GM19193 (cell line): ENCODE data around the gene C14orf93.
A peak's percentile ranks its signal among the peaks of the same experiment; 100 is the strongest.

Source experiments
- POLR2A ChIP-seq: IDR thresholded peaks from 4 replicates; pipeline ENCODE4 v1.6.1; 2011; ENCODE audit not compliant: insufficient read depth, insufficient read length; ENCODE audit errors: extremely low read depth

The C14orf93 gene

DNA sequence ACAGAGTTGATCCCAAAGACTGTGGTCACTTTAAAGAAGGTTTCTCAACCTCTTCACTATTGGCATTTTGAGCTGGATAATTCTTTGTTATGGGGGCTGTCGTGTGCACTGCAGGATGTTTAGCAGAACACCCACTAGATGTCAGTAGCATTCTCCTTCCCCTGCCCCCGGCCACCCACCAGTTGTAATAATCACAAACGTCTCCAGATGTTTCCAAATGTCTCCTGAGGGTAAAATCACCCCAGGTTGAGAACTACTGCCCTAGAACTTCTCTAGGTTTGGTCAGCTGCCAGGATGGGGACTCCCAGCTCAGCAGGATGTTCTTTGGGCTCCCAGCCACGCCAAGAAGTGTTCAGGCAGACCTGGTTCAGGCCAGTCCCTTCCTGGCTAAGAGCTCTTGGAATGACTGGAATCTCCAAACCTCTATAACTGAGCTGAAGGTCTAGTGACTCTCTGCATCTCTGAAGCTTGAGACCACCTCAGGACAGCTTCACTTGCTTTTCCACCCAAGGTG, 15.1 kb downstream of the C14orf93 start:
- TF ChIP-seq POLR2A = no peak

DNA sequence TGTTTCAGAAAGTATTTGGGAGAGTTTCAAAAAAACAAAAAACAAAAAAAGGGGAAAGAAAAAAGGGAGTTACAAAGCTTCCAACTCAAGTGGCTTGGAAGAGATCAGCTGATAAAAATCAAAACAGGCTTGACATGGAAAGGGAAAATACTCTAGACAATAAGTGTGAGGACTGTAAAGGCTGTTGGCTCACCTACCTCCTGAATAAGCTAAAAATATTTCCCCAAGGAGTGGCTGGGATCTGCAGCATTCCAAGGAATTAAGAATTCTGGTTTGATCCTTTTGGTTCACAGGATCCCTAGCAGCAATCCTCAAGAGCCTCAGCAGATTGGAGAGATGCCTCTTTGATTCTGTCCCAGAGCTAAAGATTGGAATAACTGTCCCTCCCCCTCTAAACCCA, 16.4 kb downstream of the C14orf93 start:
- TF ChIP-seq POLR2A = no peak

DNA sequence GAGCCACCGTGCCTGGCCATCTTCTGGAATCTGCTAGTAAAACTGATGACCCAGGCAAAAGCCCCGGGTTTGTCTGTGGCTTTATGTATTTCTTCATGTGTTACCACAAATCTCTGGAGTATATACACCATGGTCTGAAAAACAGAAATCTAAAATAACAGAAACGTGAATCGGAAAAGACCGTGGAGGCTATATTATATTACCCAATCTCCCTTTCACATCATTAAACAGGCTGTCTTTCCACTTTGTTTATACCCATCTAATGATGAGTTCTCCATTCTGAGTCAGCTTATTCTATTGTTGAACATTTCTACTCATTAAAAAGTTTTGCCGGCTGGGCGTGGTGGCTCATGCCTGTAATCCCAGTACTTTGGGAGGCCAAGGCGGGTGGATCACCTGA, 18.1 kb downstream of the C14orf93 start:
- no peak for TF ChIP-seq POLR2A

DNA sequence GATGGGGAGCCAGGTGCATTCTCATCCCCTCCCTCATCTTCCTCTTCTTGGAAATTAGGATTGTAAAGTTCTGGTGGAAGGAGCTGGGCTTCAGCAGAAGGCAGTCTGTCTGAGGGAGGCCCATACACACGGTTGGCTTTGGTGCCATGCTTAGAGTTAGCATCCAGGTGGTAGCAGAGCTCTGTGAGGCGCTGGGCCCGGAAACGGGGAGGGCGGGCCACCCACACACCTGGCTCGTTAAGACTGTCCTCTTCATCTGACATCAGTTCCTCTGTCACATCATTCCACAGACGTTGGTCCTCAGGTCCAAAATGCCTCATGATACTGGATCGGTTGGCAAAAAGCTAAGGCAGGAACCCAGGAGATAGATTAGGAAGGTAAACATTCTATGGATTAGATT, 22.7 kb downstream of the C14orf93 start:
- TF ChIP-seq POLR2A = no peak

DNA sequence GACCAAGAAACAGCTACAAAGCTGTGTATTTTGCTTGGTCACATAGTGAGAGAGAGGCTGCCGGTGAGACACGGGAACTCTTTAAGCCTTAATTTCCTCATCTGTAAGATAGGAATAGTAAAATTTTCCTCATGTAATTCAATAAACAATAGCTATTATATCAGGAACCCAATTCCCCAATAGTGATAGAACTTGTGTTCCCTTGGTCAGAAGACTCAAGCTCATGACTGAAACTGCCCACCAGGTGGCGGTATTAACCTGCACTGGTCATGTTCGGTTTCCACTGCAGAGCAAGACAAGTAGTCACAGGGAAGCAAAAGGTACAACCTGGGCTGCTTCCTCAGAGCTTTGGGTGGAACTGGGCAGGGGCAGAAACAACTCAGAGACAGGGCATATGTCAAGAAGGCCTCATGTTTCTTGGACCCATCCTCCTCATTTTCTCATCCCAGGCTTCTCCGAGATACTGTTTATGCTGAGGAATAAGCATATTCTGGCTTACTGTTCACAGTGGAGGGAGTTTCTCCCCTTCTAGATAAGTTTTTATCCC, 23.4 kb downstream of the C14orf93 start:
- no peak for TF ChIP-seq POLR2A

DNA sequence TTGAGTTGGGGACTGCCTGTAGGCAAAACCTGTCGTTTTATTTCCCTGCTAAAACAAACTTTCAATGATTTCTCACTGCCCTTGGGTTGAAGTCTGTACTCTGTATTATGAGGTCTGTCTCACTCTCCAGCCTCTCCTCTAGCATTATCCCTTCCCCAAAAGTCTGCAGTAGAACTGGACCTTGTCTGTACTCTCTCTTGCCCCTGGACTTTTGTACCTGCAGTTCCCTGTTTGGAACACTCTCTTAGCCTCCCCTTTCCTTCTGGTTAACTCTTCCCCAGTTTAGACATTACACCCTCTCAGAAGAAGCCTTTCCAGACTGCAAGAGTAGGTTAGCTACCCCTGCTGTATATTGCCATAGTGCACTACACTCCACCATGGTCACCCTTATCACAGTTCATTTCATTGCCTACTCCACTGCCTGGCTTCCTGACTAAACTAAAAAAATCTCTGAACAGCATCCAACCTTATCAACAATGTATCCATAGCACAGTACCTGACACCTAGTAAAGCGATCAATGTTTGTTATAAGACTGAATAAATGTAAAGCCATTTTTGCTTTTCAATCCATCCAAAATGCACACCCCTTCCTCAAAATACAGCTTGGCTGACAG, 23.9 kb downstream of the C14orf93 start:
- no peak for TF ChIP-seq POLR2A

DNA sequence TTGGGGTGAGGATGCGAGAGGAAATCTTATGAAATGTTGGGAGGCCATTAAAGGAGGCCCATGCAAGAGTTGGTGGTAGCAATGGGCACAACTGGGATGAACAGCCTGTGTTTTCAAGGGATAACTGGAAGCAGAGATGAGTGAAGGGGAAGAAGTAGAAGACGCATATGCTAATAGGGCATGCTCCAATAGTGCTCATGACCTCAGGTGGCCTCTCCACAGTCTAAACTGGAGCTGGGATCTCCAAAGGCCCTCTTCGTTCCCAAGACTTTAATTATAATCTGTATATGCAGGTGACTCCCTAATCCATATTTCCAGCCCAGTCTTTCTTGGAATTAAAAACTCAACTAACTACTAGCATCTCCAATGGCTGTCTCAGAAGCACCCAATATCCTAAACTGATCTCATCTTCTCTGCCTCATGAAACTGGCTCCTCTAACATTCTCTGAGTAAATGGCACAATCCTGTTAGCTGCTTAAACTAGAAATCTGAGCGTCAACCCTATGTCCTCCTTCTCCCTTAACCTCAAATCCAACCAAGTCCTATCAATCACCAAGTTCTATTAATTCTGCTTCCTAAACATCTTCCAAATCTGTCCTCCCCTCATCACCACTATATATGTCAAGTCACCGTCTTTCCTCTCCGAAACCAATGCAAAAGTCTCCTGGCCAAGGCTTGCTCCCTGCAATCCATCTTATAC, 24.8 kb downstream of the C14orf93 start:
- no peak for TF ChIP-seq POLR2A

DNA sequence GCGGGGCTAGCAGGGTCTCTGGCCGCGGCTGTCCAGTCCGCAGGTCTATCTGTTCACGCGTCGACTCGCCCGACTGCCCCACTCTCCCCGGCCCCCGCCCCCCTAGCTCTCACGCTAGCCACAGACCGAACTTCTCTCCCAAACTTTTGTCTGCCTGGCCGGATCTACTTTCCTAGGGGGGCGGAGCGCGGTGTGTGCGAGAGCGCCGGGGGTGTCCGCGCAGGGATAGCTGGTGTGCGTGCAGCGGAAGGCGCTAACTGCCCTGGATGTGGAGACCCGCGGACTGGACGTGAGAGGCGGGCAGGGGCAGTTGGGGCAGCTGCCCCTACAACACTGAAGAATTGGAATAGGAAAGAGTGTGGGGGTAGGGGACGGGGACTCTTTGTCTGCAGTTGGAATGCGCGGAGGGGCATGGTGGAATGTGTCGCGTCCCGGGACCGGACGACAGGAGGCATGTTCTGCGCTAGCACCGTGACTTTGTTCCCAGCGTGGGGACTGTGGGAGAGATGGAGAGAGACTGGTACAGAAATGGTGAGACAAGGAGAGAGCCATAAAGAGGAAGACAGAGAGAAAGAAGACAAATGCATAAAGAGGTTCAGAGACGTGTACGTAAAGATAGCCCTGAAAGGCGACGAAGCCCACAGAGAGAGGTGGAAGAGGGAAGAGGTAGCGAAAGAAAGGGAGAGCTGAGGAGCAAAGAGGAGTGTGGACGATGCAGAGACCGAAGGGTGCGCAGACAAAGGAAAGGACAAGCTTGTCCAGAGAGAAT, 27.3 kb downstream of the C14orf93 start, which contains the start of gene AJUBA:
Gene AJUBA, minus strand, starts transcription at position 75 of the 769 bp plus-strand sequence. CDS start 285 bp downstream, outside the sequence.
- TF ChIP-seq POLR2A = peak; percentile 16

DNA sequence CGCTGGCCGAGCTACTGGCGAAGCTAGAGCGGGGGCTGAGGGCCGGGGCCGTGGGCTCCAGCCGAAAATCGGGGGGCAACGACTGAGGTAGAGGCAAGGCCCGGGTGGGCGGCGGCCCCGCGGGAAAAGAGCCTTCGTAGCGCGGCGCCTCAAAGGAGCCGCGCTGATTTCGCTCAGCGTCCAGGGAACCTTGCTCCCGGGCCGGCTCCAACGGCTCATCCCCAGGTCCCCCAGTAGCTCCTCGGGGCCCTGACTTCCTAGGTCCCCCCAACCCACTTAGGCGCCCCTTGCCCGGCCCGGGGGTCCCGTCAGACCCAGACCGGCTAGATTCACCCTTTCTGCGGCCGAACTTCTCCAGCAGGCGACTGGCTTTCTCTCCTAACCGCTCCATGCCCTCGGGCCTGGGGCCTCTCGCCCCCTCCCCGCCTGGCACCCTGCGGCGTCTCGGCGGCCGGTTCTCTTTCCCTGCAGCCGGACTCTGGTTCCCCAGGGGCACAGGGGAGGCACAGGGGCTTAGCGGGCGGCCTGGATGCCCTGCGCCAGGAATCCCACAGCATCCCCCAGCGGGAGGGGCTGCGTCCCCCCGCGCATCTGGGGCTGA, 28.0 kb downstream of the C14orf93 start:
- no peak for TF ChIP-seq POLR2A

DNA sequence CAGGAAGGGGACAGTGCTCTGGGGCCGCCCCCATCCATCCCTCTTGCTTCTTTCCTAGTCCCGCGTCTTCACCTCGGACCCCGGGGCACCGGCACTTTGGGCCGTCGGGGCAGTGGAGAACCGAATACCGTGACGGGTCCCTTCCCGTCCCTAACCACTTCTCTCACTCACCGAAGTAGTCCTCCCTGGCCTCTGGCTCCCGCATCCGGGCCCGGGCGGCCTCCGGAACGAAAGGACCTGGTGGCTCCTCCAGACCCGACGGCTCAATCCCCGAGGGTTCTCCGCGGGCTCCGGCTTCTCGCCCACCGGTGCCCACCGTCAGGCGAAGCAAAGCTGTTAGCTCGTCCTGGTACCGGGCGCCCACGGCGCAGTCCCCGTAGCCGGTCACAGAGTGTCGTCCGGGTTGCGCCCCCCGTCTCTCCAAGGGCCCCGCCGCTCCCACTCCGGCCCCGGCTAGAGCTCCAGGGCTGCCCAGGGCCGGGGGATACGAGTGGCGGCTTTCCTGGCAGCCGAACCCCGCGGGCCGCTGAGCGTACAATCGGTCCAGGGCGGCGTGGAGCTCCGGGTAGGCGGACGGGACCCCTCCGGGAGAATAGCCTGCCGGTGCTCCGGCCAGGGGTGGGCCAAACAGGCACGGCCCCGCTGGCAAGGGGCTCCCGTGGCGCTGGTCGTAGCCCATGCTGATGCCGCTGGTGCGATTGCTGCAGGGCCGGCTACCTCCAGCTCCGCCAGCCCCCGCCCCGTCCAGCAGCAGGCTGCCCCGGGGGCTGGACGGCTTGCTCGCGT, 28.7 kb downstream of the C14orf93 start:
- TF ChIP-seq POLR2A = no peak

DNA sequence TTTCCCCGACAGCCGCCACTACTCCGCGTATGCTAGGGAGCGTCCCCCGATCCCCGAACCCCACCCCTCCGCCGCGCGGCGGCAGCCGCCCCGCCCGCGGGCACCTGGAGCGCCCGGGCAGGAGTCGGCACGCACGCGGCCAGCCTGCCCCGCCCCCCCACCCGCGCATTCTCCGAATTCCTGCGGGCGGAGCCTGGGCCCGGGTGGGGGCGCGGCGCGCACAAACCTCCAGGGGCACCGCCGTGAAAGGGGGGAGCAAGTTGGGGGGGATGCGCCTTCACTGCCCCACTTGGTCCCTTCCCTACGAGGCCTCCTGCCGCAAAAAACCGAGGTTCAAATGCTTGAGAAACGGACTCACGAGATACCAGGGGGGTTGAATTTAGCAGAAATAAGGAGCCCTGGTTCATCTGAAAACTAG, 29.3 kb downstream of the C14orf93 start:
- no peak for TF ChIP-seq POLR2A

DNA sequence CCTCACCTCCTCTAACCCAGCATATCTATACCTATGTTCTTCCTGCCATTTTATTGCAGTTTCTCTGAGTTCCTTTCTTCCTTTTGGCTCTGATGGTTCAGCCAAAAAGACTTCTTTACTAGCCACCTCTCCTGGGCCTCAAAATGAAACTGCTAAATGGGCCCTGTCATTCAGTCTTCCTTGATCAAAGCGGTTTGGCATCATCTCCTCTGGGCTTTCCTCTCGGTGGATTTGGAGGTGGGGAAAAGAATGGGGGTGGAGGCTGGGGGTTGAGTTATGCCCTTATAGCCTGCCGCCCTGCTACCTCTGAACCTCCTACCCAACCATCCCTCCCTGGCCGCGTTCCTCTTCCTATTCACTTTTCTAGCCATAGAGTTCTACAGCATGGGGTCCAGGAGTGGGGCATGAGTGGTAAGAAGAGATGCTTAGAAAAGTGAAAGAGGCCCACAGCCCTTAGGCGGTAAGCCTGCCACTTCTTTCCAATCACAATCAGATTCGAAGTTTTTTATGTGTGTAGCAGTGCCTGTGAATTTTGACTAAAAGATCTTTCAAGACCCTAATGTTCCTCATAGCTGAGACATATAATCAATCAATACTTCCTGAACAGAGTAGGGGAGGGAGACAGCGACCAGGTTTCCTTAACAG, 30.1 kb downstream of the C14orf93 start:
- TF ChIP-seq POLR2A = no peak

DNA sequence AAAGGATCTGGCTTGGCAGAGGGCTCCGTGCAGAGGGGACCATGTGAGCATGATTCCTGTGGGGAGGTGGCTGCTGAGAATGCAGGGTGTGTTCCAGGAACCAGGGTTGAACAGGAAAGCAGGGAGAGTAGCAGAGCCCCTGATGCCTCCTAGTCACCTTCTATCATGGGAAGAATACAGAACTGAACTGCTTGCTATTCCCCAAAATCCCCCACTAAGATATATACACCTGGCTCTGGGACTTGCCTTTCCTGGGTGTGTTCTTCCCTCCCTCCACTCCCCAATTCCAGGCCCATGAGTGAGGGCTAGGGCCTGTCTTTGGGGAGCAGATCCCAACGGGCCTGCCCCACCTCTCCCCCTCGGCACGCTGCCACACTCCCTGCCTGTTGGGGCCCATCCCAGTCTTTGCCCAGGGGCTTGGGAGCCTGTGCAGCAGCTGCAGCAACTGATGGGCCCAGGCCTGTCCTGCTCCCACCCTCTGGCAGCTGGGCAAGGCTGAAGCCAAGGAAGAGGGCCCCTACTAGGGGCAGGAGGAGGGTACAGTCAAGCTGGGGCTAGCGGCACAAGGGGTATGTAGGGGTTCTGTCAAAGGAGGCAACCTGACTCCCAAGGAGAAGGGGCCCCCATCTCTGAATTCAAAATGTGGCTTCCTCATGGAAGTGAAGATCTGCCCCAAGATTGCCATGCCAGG, 30.8 kb downstream of the C14orf93 start:
- no peak for TF ChIP-seq POLR2A
